GM23338 (cell line): Measurements from ENCODE around the gene TMEM174. TPM values are rescaled to one million over a fixed set of nuclear protein-coding genes. Genes with fewer than 3 reads are reported as not detected.

Experiments used
- ATAC-seq: fragments of 200-7000 bp; cut with Tn5 transposase; 3 replicates; pipeline ENCODE4 v1.9.1; 2020
- DNase-seq: peaks from one replicate; pipeline ENCODE4 v3.0.0-alpha.2; 2015; ENCODE audit warnings: low spot score
- H2AFZ ChIP-seq: fragments of 200-600 bp; sonication (generic); 2 replicates; pipeline ENCODE4 v1.8.0; 2016; ENCODE audit warnings: antibody characterized with exemption, mild to moderate bottlenecking, moderate library complexity
- H3F3A ChIP-seq: fragments of 200-600 bp; sonication (generic); replicated peaks from 2 replicates; pipeline ENCODE4 v1.8.0; 2017; ENCODE audit warnings: antibody characterized with exemption, mixed run types, low read depth
- H3K27ac ChIP-seq: fragments of 200-600 bp; sonication (generic); 2 replicates; pipeline ENCODE4 v1.6.1; 2016; ENCODE audit warnings: low read depth
- H3K27me3 ChIP-seq: fragments of 200-600 bp; sonication (generic); 2 replicates; pipeline ENCODE4 v1.8.0; 2016; ENCODE audit warnings: mild to moderate bottlenecking, mixed run types, moderate library complexity; ENCODE audit not compliant: insufficient read depth
- H3K36me3 ChIP-seq: fragments of 200-600 bp; sonication (generic); 2 replicates; pipeline ENCODE4 v1.8.0; 2016; ENCODE audit warnings: mild to moderate bottlenecking; ENCODE audit not compliant: insufficient read depth
- H3K4me1 ChIP-seq: fragments of 200-600 bp; sonication (generic); 2 replicates; pipeline ENCODE4 v1.8.0; 2016; ENCODE audit warnings: mild to moderate bottlenecking, moderate library complexity; ENCODE audit not compliant: insufficient read depth
- H3K4me2 ChIP-seq: fragments of 200-600 bp; sonication (generic); 2 replicates; pipeline ENCODE4 v1.7.1; 2017; ENCODE audit warnings: mixed run types
- H3K4me3 ChIP-seq: fragments of 200-600 bp; sonication (generic); 2 replicates; pipeline ENCODE4 v1.6.1; 2016; ENCODE audit warnings: mixed run types
- H3K79me2 ChIP-seq: fragments of 200-600 bp; sonication (generic); replicated peaks from 2 replicates; pipeline ENCODE4 v1.8.0; 2017; ENCODE audit warnings: mild to moderate bottlenecking; ENCODE audit not compliant: insufficient read depth
- H3K9me2 ChIP-seq: fragments of 200-600 bp; sonication (generic); 2 replicates; pipeline ENCODE4 v1.8.0; 2017; ENCODE audit not compliant: insufficient read depth
- H4K20me1 ChIP-seq: fragments of 200-600 bp; sonication (generic); replicated peaks from 2 replicates; pipeline ENCODE4 v1.8.0; 2017; ENCODE audit warnings: mild to moderate bottlenecking; ENCODE audit not compliant: insufficient read depth
- H3K27ac Mint-ChIP-seq: 2 replicates; pipeline ENCODE4 v1.8.0; 2020; ENCODE audit warnings: inconsistent platforms, mild to moderate bottlenecking, moderate library complexity, mixed read lengths
- H3K27me3 Mint-ChIP-seq: 3 replicates; pipeline ENCODE4 v1.8.0; 2022; ENCODE audit warnings: low read depth, mild to moderate bottlenecking, moderate library complexity, mixed read lengths, inconsistent platforms; ENCODE audit not compliant: insufficient read depth, poor library complexity
- H3K36me3 Mint-ChIP-seq: 3 replicates; pipeline ENCODE4 v1.8.0; 2021; ENCODE audit warnings: low read depth, mild to moderate bottlenecking, inconsistent platforms, moderate library complexity, mixed read lengths
- H3K4me1 Mint-ChIP-seq: 3 replicates; pipeline ENCODE4 v1.8.0; 2020; ENCODE audit warnings: mild to moderate bottlenecking, inconsistent platforms, mixed read lengths
- H3K4me3 Mint-ChIP-seq: 3 replicates; pipeline ENCODE4 v1.8.0; 2021; ENCODE audit warnings: moderate library complexity, mild to moderate bottlenecking, inconsistent platforms, mixed read lengths
- H3K9me3 Mint-ChIP-seq: 3 replicates; pipeline ENCODE4 v1.8.0; 2020; ENCODE audit warnings: moderate library complexity, mild to moderate bottlenecking, inconsistent platforms, mixed read lengths
- CREB1 ChIP-seq: fragments of 250-450 bp; sonication (Bioruptor Pico); IDR thresholded peaks from 2 replicates; pipeline ENCODE4 v1.5.0; 2020; ENCODE audit warnings: low read depth, mild to moderate bottlenecking, moderate library complexity
- EZH2 ChIP-seq: fragments of 200-600 bp; sonication (generic); IDR thresholded peaks from one replicate; pipeline ENCODE4 v1.8.0; 2017; ENCODE audit warnings: antibody characterized with exemption, mild to moderate bottlenecking, low read depth; ENCODE audit not compliant: unreplicated experiment
- JUNB ChIP-seq: IDR thresholded peaks from one replicate; pipeline ENCODE4 v1.6.1; 2016; ENCODE audit warnings: antibody characterized with exemption; ENCODE audit not compliant: unreplicated experiment
- POLR2AphosphoS5 ChIP-seq: IDR thresholded peaks from 2 replicates; pipeline ENCODE4 v1.6.1; 2016; ENCODE audit warnings: antibody characterized with exemption, low read depth
- STAT1 ChIP-seq: IDR thresholded peaks from one replicate; pipeline ENCODE4 v1.6.1; 2016; ENCODE audit warnings: antibody characterized with exemption; ENCODE audit not compliant: unreplicated experiment
- ZNF114 ChIP-seq: fragments of 250-450 bp; sonication (Bioruptor Pico); IDR thresholded peaks from 2 replicates; pipeline ENCODE4 v1.5.0; 2020; ENCODE audit warnings: mild to moderate bottlenecking, moderate library complexity
- ZNF331 ChIP-seq: fragments of 250-450 bp; sonication (Bioruptor Pico); IDR thresholded peaks from 2 replicates; pipeline ENCODE4 v1.5.0; 2020; ENCODE audit warnings: low read depth, mild to moderate bottlenecking, moderate library complexity
- polyA plus RNA-seq: library from polyadenylated mRNA; unstranded; fragments of >200 nt; fragmentation: Nextera tagmentation; extraction: Ambion mirVana; gene quantifications from 2 replicates; pipeline ENCODE4 v1.2.1, GENCODE V29; 2016
- total RNA-seq: library from RNA; depleted of rRNA; stranded (reverse); fragments of >200 nt; shearing (Covaris generic); gene quantifications from 2 replicates; pipeline ENCODE4 v1.2.3, GENCODE V29; 2014
- TF ChIP-seq, protein P1 (sequence below), 2 experiments: fragments of 200-600 bp in 1 of 2; sonication (generic) in 1 of 2; conservative IDR thresholded peaks; 2 replicates each; pipeline versions ENCODE4 v1.5.1 to v1.6.1; 2016 to 2017; ENCODE audit warnings: antibody characterized with exemption in 2 of 2, low read depth in 2 of 2, mild to moderate bottlenecking in 2 of 2, moderate library complexity in 1 of 2
- TF ChIP-seq, protein P2 (sequence below): fragments of 250-450 bp; sonication (Bioruptor Pico); IDR thresholded peaks from 2 replicates; pipeline ENCODE4 v1.5.0; 2020; ENCODE audit warnings: mild to moderate bottlenecking, moderate library complexity

TMEM174 gene
- total and polyA plus RNA-seq, 2 experiments from 2014 or later = not detected

DNA sequence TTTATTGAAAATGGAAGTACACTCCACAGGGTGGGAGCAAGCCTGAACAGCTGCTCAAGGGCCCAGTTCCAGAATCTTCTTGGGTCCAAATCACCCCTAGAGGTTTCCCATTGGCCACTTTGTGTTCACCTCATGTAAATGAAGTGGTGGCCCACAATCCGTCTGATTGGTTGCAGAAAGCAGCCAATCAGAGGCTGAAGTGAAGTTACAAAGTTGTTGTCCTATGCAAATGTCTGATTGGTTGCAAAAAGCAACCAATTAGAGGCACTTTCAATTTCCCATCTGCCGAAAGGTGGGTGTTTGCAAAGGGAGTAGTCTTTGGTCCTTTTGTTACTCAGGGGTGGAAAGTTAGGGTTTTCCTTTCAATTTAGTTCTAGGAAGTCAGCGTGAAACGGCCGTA is 43.9 kb upstream of the TMEM174 start (continued):
- TF ChIP-seq, protein P1, sequence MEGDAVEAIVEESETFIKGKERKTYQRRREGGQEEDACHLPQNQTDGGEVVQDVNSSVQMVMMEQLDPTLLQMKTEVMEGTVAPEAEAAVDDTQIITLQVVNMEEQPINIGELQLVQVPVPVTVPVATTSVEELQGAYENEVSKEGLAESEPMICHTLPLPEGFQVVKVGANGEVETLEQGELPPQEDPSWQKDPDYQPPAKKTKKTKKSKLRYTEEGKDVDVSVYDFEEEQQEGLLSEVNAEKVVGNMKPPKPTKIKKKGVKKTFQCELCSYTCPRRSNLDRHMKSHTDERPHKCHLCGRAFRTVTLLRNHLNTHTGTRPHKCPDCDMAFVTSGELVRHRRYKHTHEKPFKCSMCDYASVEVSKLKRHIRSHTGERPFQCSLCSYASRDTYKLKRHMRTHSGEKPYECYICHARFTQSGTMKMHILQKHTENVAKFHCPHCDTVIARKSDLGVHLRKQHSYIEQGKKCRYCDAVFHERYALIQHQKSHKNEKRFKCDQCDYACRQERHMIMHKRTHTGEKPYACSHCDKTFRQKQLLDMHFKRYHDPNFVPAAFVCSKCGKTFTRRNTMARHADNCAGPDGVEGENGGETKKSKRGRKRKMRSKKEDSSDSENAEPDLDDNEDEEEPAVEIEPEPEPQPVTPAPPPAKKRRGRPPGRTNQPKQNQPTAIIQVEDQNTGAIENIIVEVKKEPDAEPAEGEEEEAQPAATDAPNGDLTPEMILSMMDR (conservative IDR thresholded peaks at IDR 0.05; ENCODE audit: low read depth in 2 of 2) = no peak
- TF ChIP-seq JUNB = no peak

DNA sequence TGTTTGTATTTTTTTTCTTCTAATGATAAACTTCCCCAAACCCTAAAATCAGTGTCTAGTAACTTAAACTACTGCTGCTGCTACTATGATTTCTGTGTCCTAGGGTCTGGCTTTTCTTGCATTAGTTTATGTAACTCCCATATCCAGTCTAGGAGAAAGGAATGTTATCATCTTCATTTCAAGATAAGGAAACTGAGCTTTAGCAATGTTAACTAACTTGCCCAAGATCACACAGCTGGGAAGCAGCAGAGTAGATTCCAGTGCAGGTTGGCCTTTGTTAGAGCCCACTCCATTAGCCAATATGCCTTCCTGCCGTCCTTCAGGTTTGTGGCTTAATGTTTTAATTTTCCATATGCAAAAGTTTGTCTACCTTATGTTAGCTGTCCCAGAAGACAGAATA is 42.2 kb upstream of the TMEM174 start:
- Histone ChIP-seq H3K4me2 (no peak overlapping the region), H3K4me1 (peaks cover 10% of the 10 kb centered on the region), H3K79me2 (no peaks in the 10 kb centered on the region), H3K4me3 (no peak overlapping the region), H3K27ac (no peak overlapping the region), H3F3A (no peaks in the 10 kb centered on the region), H3K36me3 (no peaks in the 10 kb centered on the region), H2AFZ (no peak overlapping the region), H3K27me3 (no peaks in the 10 kb centered on the region), H4K20me1 (no peaks in the 10 kb centered on the region), H3K9me2 (no peaks in the 10 kb centered on the region)
- H3K4me1 Mint-ChIP-seq = peaks cover 33% of the 10 kb centered on the region
- no peak for TF ChIP-seq POLR2AphosphoS5
- H3K9me3 Mint-ChIP-seq = no peaks in the 10 kb centered on the region; the same call in 2 of the 3 replicates
- peaks cover 3% of the 10 kb centered on the region; the same call in 1 of the 3 replicates for H3K36me3 Mint-ChIP-seq
- ATAC-seq (peak; percentile 39), DNase-seq (no peak)
- H3K27ac Mint-ChIP-seq = no peak overlapping the region; the same call in 1 of the 2 replicates
- H3K27me3 Mint-ChIP-seq = no peaks in the 10 kb centered on the region
- no peak overlapping the region for H3K4me3 Mint-ChIP-seq

DNA sequence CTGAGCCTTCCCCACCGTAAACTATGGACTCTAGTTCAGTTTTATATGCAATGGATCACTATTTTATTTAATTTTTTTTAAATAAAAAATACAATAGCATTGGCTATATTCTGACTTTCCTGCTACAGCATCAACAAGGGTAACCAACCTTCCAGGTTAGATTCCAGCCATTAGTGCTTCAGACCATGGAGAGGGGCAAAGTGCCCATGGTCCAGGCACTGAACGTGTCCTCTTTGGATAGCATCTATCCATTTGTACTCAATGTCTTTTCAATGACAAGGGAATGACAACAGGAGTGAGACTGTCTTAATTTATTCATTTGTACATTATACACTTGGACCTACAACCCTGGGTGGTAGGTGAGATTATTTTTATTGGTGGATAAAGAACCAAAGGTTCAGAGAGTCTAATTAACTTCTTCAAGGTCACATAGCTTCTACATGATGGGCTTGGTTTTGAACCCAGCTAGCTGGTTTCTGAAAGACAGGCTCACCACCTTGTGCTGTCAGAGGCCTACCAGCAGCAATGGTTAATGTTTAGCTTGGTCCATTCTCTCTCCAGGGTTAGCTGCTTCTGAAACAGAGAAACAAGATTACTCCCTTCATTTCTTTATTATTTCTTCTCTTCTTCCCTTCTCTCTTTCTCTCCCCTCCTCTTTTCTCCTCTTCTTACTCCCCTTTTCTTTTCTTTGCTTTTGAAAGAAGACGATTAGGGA is 41.1 kb upstream of the TMEM174 start:
- Histone ChIP-seq H2AFZ (no peak overlapping the region), H3K4me1 (peaks cover 10% of the 10 kb centered on the region), H4K20me1 (no peaks in the 10 kb centered on the region), H3K27me3 (no peaks in the 10 kb centered on the region), H3K4me3 (no peak overlapping the region), H3K27ac (no peak overlapping the region), H3K9me2 (peaks cover 1% of the 10 kb centered on the region; the same call in 1 of the 2 replicates), H3K79me2 (no peaks in the 10 kb centered on the region), H3K36me3 (no peaks in the 10 kb centered on the region), H3K4me2 (no peak overlapping the region), H3F3A (no peaks in the 10 kb centered on the region)
- Mint-ChIP-seq H3K27me3 (peaks cover 9% of the 10 kb centered on the region), H3K27ac (no peak overlapping the region), H3K4me1 (peaks cover 37% of the 10 kb centered on the region), H3K4me3 (no peak overlapping the region), H3K36me3 (peaks cover 3% of the 10 kb centered on the region; the same call in 1 of the 3 replicates), H3K9me3 (no peaks in the 10 kb centered on the region; the same call in 2 of the 3 replicates)
- DNase-seq (no peak), ATAC-seq (no peak)
- TF ChIP-seq ZNF331 (no peak), CREB1 (CRISPR knock-in tag) (no peak), STAT1 (no peak), ZNF114 (CRISPR knock-in tag) (no peak), EZH2 (no peak), POLR2AphosphoS5 (no peak)
- TF ChIP-seq, protein P2, sequence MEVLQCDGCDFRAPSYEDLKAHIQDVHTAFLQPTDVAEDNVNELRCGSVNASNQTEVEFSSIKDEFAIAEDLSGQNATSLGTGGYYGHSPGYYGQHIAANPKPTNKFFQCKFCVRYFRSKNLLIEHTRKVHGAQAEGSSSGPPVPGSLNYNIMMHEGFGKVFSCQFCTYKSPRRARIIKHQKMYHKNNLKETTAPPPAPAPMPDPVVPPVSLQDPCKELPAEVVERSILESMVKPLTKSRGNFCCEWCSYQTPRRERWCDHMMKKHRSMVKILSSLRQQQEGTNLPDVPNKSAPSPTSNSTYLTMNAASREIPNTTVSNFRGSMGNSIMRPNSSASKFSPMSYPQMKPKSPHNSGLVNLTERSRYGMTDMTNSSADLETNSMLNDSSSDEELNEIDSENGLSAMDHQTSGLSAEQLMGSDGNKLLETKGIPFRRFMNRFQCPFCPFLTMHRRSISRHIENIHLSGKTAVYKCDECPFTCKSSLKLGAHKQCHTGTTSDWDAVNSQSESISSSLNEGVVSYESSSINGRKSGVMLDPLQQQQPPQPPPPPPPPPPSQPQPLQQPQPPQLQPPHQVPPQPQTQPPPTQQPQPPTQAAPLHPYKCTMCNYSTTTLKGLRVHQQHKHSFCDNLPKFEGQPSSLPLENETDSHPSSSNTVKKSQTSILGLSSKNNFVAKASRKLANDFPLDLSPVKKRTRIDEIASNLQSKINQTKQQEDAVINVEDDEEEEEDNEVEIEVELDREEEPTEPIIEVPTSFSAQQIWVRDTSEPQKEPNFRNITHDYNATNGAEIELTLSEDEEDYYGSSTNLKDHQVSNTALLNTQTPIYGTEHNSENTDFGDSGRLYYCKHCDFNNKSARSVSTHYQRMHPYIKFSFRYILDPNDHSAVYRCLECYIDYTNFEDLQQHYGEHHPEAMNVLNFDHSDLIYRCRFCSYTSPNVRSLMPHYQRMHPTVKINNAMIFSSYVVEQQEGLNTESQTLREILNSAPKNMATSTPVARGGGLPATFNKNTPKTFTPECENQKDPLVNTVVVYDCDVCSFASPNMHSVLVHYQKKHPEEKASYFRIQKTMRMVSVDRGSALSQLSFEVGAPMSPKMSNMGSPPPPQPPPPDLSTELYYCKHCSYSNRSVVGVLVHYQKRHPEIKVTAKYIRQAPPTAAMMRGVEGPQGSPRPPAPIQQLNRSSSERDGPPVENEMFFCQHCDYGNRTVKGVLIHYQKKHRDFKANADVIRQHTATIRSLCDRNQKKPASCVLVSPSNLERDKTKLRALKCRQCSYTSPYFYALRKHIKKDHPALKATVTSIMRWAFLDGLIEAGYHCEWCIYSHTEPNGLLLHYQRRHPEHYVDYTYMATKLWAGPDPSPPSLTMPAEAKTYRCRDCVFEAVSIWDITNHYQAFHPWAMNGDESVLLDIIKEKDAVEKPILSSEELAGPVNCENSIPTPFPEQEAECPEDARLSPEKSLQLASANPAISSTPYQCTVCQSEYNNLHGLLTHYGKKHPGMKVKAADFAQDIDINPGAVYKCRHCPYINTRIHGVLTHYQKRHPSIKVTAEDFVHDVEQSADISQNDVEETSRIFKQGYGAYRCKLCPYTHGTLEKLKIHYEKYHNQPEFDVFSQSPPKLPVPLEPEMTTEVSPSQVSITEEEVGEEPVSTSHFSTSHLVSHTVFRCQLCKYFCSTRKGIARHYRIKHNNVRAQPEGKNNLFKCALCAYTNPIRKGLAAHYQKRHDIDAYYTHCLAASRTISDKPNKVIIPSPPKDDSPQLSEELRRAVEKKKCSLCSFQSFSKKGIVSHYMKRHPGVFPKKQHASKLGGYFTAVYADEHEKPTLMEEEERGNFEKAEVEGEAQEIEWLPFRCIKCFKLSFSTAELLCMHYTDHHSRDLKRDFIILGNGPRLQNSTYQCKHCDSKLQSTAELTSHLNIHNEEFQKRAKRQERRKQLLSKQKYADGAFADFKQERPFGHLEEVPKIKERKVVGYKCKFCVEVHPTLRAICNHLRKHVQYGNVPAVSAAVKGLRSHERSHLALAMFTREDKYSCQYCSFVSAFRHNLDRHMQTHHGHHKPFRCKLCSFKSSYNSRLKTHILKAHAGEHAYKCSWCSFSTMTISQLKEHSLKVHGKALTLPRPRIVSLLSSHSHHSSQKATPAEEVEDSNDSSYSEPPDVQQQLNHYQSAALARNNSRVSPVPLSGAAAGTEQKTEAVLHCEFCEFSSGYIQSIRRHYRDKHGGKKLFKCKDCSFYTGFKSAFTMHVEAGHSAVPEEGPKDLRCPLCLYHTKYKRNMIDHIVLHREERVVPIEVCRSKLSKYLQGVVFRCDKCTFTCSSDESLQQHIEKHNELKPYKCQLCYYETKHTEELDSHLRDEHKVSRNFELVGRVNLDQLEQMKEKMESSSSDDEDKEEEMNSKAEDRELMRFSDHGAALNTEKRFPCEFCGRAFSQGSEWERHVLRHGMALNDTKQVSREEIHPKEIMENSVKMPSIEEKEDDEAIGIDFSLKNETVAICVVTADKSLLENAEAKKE (CRISPR knock-in tag) = no peak
- TF ChIP-seq, protein P1 (conservative IDR thresholded peaks at IDR 0.05; ENCODE audit: low read depth in 2 of 2) = no peak
